GM15510 (cell line): ENCODE results near the gene TLR6.

Experiments used
- POLR2A ChIP-seq: IDR thresholded peaks from 3 replicates; pipeline ENCODE4 v1.6.1; 2011; ENCODE audit warnings: borderline replicate concordance; ENCODE audit not compliant: insufficient read length; ENCODE audit errors: extremely low read depth

The TLR6 gene

DNA sequence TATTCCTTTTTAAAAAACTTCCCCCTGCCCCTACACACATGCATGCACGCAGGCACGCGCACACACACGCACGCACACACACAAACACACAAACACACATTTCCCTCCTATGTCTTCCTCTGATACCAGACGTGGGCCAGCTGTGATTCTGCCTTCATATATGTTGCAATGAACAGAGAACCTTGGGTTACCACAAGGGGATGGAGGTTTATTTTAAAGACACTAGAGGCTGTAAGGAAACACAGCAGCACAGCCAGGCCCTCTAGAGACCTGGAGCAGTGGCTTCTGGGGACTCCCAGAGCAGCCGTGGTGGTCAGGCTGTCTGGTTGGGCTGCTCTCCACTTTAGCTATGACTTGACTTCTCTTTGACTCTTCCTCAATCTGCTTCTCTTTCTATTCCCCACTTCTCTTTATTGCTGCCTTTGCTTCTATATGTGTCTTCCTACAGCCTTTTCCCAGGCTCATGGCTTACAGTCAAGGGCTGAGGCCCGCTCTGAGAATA is 70.7 kb downstream of the TLR6 start:
- TF ChIP-seq POLR2A: no peak

DNA sequence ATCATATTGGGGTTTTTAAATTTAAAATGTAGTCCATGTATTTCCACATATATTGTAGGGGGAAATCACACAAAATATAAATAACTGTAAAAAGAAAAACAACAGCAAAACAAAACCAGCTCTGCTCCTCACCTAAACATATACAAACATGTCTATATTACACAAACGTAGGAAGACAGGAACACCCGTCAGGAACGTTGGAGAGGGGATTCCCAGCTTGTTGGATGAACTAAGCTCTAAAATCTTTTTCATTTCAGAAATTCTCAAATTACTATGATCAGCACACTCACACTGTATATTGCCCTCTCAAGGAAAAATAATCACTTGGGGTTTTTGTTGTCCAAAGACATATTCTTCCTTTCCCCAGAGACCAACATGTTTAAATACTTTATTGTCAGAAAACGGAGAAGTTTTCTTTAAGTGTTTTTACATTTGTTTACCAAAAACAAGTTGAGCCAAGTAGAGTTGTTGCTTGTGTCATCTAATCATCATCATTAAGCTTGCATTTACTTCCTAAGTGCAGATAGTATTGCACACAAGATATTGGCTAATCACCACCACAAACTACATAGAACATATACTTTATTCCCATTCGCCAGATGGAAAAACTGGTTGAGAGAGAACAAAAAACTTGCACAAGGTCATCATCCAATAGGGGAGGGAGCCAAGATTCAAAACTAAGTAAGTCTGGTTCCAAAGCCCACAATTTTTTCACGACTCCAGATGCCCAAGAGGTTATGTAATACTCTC is 71.4 kb downstream of the TLR6 start:
- no peak for TF ChIP-seq POLR2A

GRCh38 chr4:38784141-38784540 is 72.5 kb downstream of the TLR6 start:
- no peak for TF ChIP-seq POLR2A

DNA sequence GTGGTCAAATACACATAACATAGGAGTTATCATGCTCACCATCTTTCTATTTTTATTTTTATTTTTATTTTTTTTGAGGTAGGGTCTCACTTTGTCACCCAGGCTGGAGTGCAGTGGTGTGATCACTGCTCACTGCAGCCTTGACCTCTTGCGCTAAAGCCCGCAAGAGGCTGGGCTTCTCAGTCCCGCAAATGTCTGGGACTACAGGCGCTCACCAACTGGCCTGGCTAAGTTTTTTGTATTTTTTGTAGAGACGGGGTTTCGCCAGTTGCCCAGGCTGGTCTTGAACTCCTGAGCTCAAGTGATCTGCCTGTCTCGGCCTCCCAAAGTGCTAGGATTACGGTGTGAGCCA is 73.5 kb downstream of the TLR6 start:
- TF ChIP-seq POLR2A: no peak

GRCh38 chr4:38782452-38783108 is 74.0 kb downstream of the TLR6 start, which contains the start of gene TLR10:
Gene TLR10 (minus strand): TSS chr4:38782990. CDS start chr4:38775590, 7,400 bp downstream.
- TF ChIP-seq POLR2A: peak; percentile 52

DNA sequence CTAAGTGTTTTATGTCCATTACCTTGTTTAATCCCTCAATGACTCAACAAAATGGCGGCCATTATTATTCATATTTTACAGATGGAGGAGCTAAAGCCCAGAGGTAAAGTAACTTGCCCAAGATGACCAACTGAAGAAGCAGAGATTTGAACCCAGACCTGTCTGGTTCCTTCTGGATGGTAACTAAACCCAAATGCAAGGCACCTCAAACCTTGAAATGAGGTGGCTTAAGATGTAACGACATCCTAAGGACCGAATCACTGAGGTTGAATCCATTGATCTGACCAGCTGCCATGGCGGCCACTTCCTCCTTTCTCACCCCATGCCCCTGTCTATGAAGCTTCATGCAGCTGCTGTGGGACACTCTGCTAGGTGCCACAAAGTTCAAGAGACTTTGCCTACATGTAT is 74.8 kb downstream of the TLR6 start:
- TF ChIP-seq POLR2A: peak; percentile 20

- TF ChIP-seq POLR2A: no peak
These were observed 75.7 kb downstream of the TLR6 start for GRCh38 chr4:38780833-38781484.

- no peak for TF ChIP-seq POLR2A
These were observed 76.8 kb downstream of the TLR6 start for GRCh38 chr4:38779790-38780189.

- TF ChIP-seq POLR2A: no peak
These were observed 81.3 kb downstream of the TLR6 start for GRCh38 chr4:38775326-38775725.

GRCh38 chr4:38774181-38774955 is 82.2 kb downstream of the TLR6 start:
- no peak for TF ChIP-seq POLR2A
